Thyroid gland (tissue), 4 donors: ENCODE results near the gene BSPH1. TPM values are rescaled to one million over a fixed set of nuclear protein-coding genes. Genes with fewer than 3 reads are reported as not detected.

ENCODE experiments used
- DNase-seq, 2 donors: peaks; one replicate each; pipeline ENCODE4 v3.0.0-alpha.2; 2019
- H3K27ac ChIP-seq, 3 donors: fragments of 200-600 bp; sonication (generic); 1 replicate in 2 of 3; 2 replicates in 1 of 3; pipeline ENCODE4 v1.5.1; 2016 to 2019; ENCODE audit warnings: mild to moderate bottlenecking in 1 of 3, moderate library complexity in 1 of 3
- H3K27me3 ChIP-seq: fragments of 200-600 bp; sonication (generic); one replicate; pipeline ENCODE4 v1.5.1; 2019
- H3K36me3 ChIP-seq, 2 donors: fragments of 200-600 bp; sonication (generic); one replicate each; pipeline ENCODE4 v1.5.1; 2016 to 2019
- H3K4me1 ChIP-seq, 2 donors: fragments of 200-600 bp; sonication (generic); one replicate each; pipeline ENCODE4 v1.5.1; 2017 to 2019
- H3K4me3 ChIP-seq, 3 donors: fragments of 200-600 bp; sonication (generic); replicated peaks in 1 of 3; 1 replicate in 2 of 3; 2 replicates in 1 of 3; pipeline ENCODE4 v1.5.1; 2016; ENCODE audit warnings: mild to moderate bottlenecking in 1 of 3
- H3K9me3 ChIP-seq: fragments of 200-600 bp; sonication (generic); one replicate; pipeline ENCODE4 v1.5.1; 2017
- CTCF ChIP-seq, 6 experiments: fragments of 200-600 bp in 3 of 6; fragments of 450-650 bp in 3 of 6; sonication (generic) in 3 of 6; IDR thresholded peaks; one replicate each; pipeline ENCODE4 v1.5.1; 2016 to 2019; ENCODE audit warnings: antibody characterized with exemption in 6 of 6, mild to moderate bottlenecking in 2 of 6, inconsistent platforms in 1 of 6, moderate library complexity in 1 of 6
- POLR2A ChIP-seq, 2 donors: fragments of 450-650 bp; IDR thresholded peaks; one replicate each; pipeline ENCODE4 v1.6.1; 2017; ENCODE audit warnings: antibody characterized with exemption in 2 of 2, mild to moderate bottlenecking in 2 of 2, moderate library complexity in 1 of 2
- WGBS, 2 donors: methylation state at CpG; one replicate each; pipeline ENCODE4 v1.1.5; 2017; 5-methylcytosine and 5-hydroxymethylcytosine counted together
- intact Hi-C: fragments of 100-400 bp; cut with DNase I; formaldehyde crosslinking; loops from one replicate; pipeline ENCODE4 v1.15.1; 2023
- total RNA-seq, 4 donors: library from RNA; depleted of rRNA; stranded (reverse); fragments of >200 nt; gene quantifications; one replicate each; pipeline ENCODE4 v1.2.3, GENCODE V29; 2016

Gene BSPH1
- total RNA-seq, 4 donors from 2014 or later = not detected

GRCh38 chr19:48006762-48007161 lies 14.8 kb upstream of the BSPH1 start:
- intact Hi-C loops = no loop called here
- 73 to 85% methylated on average over 6 of the region's 6 CpGs for WGBS, 2 donors

GRCh38 chr19:48004236-48004635 lies 12.3 kb upstream of the BSPH1 start:
- no peaks in the 10 kb centered on the region for H3K36me3 ChIP-seq
- no peak overlapping the region for H3K4me3 ChIP-seq
- H3K4me1 ChIP-seq = no peaks in the 10 kb centered on the region
- no peak overlapping the region for H3K27ac ChIP-seq
- H3K9me3 ChIP-seq = no peaks in the 10 kb centered on the region
- 54 to 59% methylated on average over 6 of the region's 6 CpGs for WGBS, 2 donors
- no peak for TF ChIP-seq POLR2A (IDR thresholded peaks at IDR 0.05)
- TF ChIP-seq CTCF (IDR thresholded peaks at IDR 0.05) = no peak
- DNase-seq = no peak
- intact Hi-C loops = no loop called here
- H3K27me3 ChIP-seq = no peaks in the 10 kb centered on the region

More at GRCh38 chr19:48006762-48007161, 14.8 kb upstream of the BSPH1 start:
- no peak for DNase-seq
- H3K27ac ChIP-seq = no peak overlapping the region
- H3K4me1 ChIP-seq = no peaks in the 10 kb centered on the region
- H3K4me3 ChIP-seq = no peak overlapping the region
- TF ChIP-seq POLR2A (IDR thresholded peaks at IDR 0.05) (no peak), CTCF (IDR thresholded peaks at IDR 0.05) (peak in 1 of 6 experiments; percentile 9)
- H3K36me3 ChIP-seq = no peaks in the 10 kb centered on the region
- H3K27me3 ChIP-seq = no peaks in the 10 kb centered on the region
- no peaks in the 10 kb centered on the region for H3K9me3 ChIP-seq

- no peak overlapping the region for H3K27ac ChIP-seq
- no peaks in the 10 kb centered on the region for H3K4me1 ChIP-seq
- H3K4me3 ChIP-seq = no peak overlapping the region
- WGBS, 2 donors = 86 to 87% methylated on average over 6 of the region's 6 CpGs
- intact Hi-C loops = no loop called here
- DNase-seq = no peak
- H3K36me3 ChIP-seq = no peaks in the 10 kb centered on the region
- TF ChIP-seq POLR2A (IDR thresholded peaks at IDR 0.05) (no peak), CTCF (IDR thresholded peaks at IDR 0.05) (no peak)
- no peaks in the 10 kb centered on the region for H3K27me3 ChIP-seq
- H3K9me3 ChIP-seq = no peaks in the 10 kb centered on the region
These were observed 8.9 kb upstream of the BSPH1 start for GRCh38 chr19:48000846-48001245.

GRCh38 chr19:47998800-47999199 lies 6.8 kb upstream of the BSPH1 start:
- no peaks in the 10 kb centered on the region for H3K36me3 ChIP-seq
- H3K4me1 ChIP-seq = no peaks in the 10 kb centered on the region
- TF ChIP-seq CTCF (IDR thresholded peaks at IDR 0.05) (no peak), POLR2A (IDR thresholded peaks at IDR 0.05) (no peak)
- 83 to 94% methylated on average over 6 of the region's 6 CpGs for WGBS, 2 donors
- DNase-seq = no peak
- intact Hi-C loops = no loop called here
- no peak overlapping the region for H3K27ac ChIP-seq
- no peak overlapping the region for H3K4me3 ChIP-seq
- no peaks in the 10 kb centered on the region for H3K27me3 ChIP-seq
- no peaks in the 10 kb centered on the region for H3K9me3 ChIP-seq

GRCh38 chr19:47996230-47996727 lies 4.3 kb upstream of the BSPH1 start:
- H3K4me1 ChIP-seq = no peaks in the 10 kb centered on the region
- intact Hi-C loops = no loop called here
- no peak for DNase-seq
- H3K27ac ChIP-seq = no peak overlapping the region
- H3K27me3 ChIP-seq = no peaks in the 10 kb centered on the region
- no peak overlapping the region for H3K4me3 ChIP-seq
- H3K9me3 ChIP-seq = no peaks in the 10 kb centered on the region
- no peak for TF ChIP-seq CTCF (IDR thresholded peaks at IDR 0.05)
- TF ChIP-seq POLR2A (IDR thresholded peaks at IDR 0.05) = no peak
- 67 to 76% methylated on average over 1 of the region's 1 CpG for WGBS, 2 donors
- no peaks in the 10 kb centered on the region for H3K36me3 ChIP-seq
